Activated CD4-positive, alpha-beta memory T cell treated with anti-CD3 and anti-CD28 coated beads, Interleukin-2, amount 10 ng/mL, durations not matched to agents 7 days and 5 days (primary cell): Measurements from ENCODE around the gene IZUMO1. TPM values are rescaled to one million over a fixed set of nuclear protein-coding genes. Genes with fewer than 3 reads are reported as not detected.
"Not testable (repeated sequence)": the region's sequence is repeated elsewhere in the genome, so short reads cannot be mapped to it uniquely, and the experiment has no call there.

Experiments used
- CTCF ChIA-PET: fragments of 350-600 bp; sonication (Branson Sonifier 250); formaldehyde crosslinking; loops from one replicate; lab custom pipeline; 2021; ENCODE audit warnings: antibody characterized with exemption, inconsistent platforms; lab: Charles Lee
- POLR2A ChIA-PET: fragments of 350-600 bp; sonication (Branson Sonifier 250); formaldehyde crosslinking; loops from one replicate; lab custom pipeline; 2021; ENCODE audit warnings: antibody characterized with exemption; lab: Charles Lee
- DNase-seq: peaks from one replicate; pipeline ENCODE4 v3.0.0-alpha.2; 2020
- H3K27ac Mint-ChIP-seq: one replicate; pipeline ENCODE4 v1.8.0; 2021; ENCODE audit warnings: mild to moderate bottlenecking, mixed read lengths
- H3K27me3 Mint-ChIP-seq: one replicate; pipeline ENCODE4 v1.8.0; 2021; ENCODE audit warnings: mixed read lengths
- H3K36me3 Mint-ChIP-seq: one replicate; pipeline ENCODE4 v1.8.0; 2021; ENCODE audit warnings: low read depth, mixed read lengths
- H3K4me1 Mint-ChIP-seq: one replicate; pipeline ENCODE4 v1.8.0; 2021; ENCODE audit warnings: mixed read lengths
- H3K4me3 Mint-ChIP-seq: one replicate; pipeline ENCODE4 v1.8.0; 2021; ENCODE audit warnings: mild to moderate bottlenecking, mixed read lengths
- H3K9me3 Mint-ChIP-seq: one replicate; pipeline ENCODE4 v1.8.0; 2021; ENCODE audit warnings: mixed read lengths
- total RNA-seq, 2 experiments: library from RNA; stranded (reverse); gene quantifications; one replicate each; pipeline ENCODE4 v1.2.3, GENCODE V29; 2021

IZUMO1 gene
- total RNA-seq, 2 experiments from 2014 or later, result not detected

DNA sequence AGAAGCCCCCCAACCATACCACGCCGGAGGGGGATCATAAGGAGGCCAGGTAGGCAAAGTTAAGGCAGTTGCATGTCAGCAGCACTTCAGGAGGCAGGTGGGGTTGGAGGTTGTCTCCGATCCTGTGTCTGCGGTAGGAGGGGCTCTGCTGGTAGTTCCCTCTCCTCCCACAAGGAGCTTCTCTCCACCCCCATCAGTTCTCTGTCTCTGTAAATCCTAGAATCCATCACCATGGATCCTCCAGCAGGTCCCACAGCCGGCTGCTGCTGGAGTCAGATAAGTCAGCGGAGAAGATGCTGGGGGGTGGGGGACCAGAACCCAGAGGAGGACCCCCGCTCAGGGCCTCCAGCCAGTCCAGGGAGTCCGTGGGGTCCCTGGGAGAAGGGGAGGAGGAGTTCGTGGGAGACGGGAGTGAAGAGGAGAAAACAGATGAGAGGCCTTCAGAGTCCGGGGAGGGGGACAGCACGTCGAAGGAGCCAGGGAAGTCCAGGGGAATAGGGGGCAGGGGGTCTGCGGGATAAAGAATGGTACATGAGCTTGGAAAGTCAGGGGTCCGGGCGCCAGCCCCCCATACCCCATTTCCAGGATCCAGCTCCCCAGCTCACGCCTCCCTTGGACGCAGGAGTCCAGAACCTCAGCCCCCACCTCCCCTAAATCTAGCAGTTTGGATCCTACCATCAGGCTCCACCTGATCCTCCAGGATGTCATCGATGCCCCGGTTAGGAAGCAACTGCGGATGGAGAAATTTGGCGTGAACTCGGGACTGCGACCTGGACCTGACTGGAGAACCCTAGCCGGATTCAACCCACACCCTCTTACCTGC is 33.5 kb downstream of the IZUMO1 start:
- peaks cover 5% of the 10 kb centered on the region for H3K9me3 Mint-ChIP-seq
- no peaks in the 10 kb centered on the region for H3K27me3 Mint-ChIP-seq
- POLR2A ChIA-PET, result interaction anchor here (0.8 to 1.9 kb wide), 5 partner anchors 12 to 280 kb away, joined by 3 to 10 read pairs (median 3); partner anchors contain the start of genes GYS1, PPP1R15A and RUVBL2
- peak overlapping the region; percentile 1 for H3K27ac Mint-ChIP-seq
- peaks cover 18% of the 10 kb centered on the region for H3K4me1 Mint-ChIP-seq
- CTCF ChIA-PET, result interaction anchor here (0.5 to 2.6 kb wide), 4 partner anchors 26 to 207 kb away, joined by 3 to 13 read pairs (median 6); no protein-coding TSS in a partner anchor
- peak overlapping the region; percentile 76 for H3K4me3 Mint-ChIP-seq
- DNase-seq, result no peak
- H3K36me3 Mint-ChIP-seq, result peaks cover 2% of the 10 kb centered on the region

DNA sequence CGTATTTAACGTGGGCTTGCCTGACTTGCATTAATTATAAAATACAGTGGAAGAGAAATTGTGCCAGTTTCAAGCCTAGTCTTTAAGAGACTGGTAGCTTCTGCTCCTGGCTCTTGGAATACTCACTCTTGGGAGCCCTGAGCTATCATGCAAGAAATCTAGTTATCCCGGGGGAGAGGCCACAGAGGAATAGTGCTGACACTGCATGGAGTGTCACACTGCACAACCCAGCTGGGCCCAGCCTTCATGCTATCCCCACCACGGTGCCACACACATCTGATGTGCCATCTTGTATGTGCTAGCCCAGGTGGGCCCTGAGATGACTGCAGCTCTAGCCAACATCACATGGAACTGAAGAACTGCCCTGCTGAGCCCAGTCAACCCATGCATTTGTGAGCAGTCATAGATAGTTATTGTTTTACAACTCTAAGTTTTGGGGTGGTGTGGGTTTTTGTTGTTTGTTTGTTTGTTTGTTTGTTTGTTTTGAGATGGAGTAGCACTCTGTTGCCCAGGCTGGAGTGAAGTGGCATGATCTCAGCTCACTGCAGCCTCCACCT is 35.5 kb downstream of the IZUMO1 start:
- no peak overlapping the region for H3K4me3 Mint-ChIP-seq
- peaks cover 2% of the 10 kb centered on the region for H3K36me3 Mint-ChIP-seq
- no peak overlapping the region for H3K27ac Mint-ChIP-seq
- CTCF ChIA-PET, result no interaction called here
- peaks cover 5% of the 10 kb centered on the region for H3K9me3 Mint-ChIP-seq
- peaks cover 18% of the 10 kb centered on the region for H3K4me1 Mint-ChIP-seq
- no peaks in the 10 kb centered on the region for H3K27me3 Mint-ChIP-seq
- POLR2A ChIA-PET, result no interaction called here
- no peak for DNase-seq

DNA sequence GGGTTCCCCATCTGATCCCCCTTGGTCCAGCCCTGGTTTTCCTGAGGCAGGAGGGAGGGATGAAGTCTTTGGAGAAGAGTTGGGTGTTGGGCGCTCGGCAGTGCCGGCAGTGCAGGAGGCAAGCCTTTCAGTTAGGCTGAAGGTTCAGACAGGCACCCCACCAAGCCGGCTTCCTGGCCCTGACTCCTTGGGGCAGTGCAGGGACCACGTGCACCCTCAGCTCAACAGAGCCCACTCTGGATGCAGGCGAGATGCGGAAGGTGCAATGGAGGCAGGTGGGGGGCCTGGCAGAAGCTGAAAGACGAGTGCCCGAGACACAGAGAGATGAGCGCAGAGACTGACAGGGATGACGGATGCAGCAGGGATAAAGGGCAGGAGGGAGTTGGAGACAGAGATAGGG is 38.2 kb downstream of the IZUMO1 start:
- Mint-ChIP-seq H3K27me3 (no peaks in the 10 kb centered on the region), H3K27ac (no peak overlapping the region), H3K4me1 (peaks cover 8% of the 10 kb centered on the region), H3K36me3 (peaks cover 2% of the 10 kb centered on the region), H3K9me3 (peaks cover 5% of the 10 kb centered on the region), H3K4me3 (no peak overlapping the region)
- ChIA-PET CTCF (no interaction called here), POLR2A (no interaction called here)
- no peak for DNase-seq

DNA sequence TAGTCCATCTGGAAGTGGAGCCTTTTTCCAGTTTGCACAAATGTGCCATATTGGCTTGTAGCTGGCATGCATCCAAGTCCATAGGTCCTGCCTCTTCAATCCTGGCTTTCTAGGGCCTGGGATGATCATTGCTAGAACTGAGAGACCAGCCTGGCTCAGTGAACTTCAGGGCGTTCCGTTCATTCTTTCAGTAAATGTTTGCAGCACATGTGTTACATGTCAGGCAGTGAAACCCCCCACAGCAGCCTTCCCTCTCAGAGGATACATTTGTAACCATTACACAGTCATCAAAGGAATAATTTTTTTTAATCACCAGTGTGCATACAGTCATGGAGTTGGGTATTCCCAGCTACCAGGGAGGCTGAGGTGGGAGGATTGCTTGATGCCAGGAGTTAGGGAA is 41.3 kb downstream of the IZUMO1 start:
- no peak for DNase-seq
- Mint-ChIP-seq H3K9me3 (no peaks in the 10 kb centered on the region), H3K27me3 (no peaks in the 10 kb centered on the region), H3K36me3 (peaks cover 2% of the 10 kb centered on the region), H3K27ac (no peak overlapping the region), H3K4me3 (no peak overlapping the region), H3K4me1 (no peaks in the 10 kb centered on the region)
- ChIA-PET POLR2A (interaction anchor here (1.0 kb wide), 1 partner anchor 89 kb away, joined by 3 read pairs; no protein-coding TSS in a partner anchor), CTCF (no interaction called here)

DNA sequence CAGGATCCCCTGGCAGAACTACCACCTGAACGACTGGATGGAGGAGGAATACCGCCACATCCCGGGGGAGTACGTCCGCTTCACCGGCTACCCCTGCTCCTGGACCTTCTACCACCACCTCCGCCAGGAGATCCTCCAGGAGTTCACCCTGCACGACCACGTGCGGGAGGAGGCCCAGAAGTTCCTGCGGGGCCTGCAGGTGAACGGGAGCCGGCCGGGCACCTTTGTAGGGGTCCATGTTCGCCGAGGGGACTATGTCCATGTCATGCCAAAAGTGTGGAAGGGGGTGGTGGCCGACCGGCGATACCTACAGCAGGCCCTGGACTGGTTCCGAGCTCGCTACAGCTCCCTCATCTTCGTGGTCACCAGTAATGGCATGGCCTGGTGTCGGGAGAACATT is 43.4 kb downstream of the IZUMO1 start:
- no peak overlapping the region for H3K4me3 Mint-ChIP-seq
- H3K9me3 Mint-ChIP-seq, result no peaks in the 10 kb centered on the region
- H3K27ac Mint-ChIP-seq, result no peak overlapping the region
- DNase-seq, result no peak
- peaks cover 2% of the 10 kb centered on the region for H3K36me3 Mint-ChIP-seq
- no peaks in the 10 kb centered on the region for H3K4me1 Mint-ChIP-seq
- no peaks in the 10 kb centered on the region for H3K27me3 Mint-ChIP-seq
- POLR2A ChIA-PET, result no interaction called here
- CTCF ChIA-PET, result no interaction called here

DNA sequence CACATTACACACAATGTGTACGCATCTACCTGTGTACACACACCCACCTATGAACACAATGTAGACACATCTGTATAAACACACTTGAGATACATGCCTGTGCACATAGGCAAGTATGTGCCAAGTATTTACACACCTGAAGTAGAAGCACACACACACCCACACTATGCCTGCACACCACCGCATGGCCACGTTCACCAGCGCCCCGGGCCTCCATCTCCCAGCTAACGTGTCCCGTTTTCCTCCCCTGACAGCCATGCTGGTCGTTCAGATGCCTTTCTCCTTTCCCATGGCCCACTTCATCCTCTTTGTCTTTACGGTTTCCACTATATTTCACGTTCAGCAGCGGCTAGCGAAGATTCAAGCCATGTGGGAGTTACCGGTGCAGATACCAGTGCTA is 44.0 kb downstream of the IZUMO1 start:
- Mint-ChIP-seq H3K27me3 (no peaks in the 10 kb centered on the region), H3K36me3 (peaks cover 2% of the 10 kb centered on the region), H3K4me3 (no peak overlapping the region), H3K4me1 (no peaks in the 10 kb centered on the region), H3K27ac (no peak overlapping the region), H3K9me3 (no peaks in the 10 kb centered on the region)
- POLR2A ChIA-PET, result no interaction called here
- no peak for DNase-seq
- CTCF ChIA-PET, result no interaction called here

DNA sequence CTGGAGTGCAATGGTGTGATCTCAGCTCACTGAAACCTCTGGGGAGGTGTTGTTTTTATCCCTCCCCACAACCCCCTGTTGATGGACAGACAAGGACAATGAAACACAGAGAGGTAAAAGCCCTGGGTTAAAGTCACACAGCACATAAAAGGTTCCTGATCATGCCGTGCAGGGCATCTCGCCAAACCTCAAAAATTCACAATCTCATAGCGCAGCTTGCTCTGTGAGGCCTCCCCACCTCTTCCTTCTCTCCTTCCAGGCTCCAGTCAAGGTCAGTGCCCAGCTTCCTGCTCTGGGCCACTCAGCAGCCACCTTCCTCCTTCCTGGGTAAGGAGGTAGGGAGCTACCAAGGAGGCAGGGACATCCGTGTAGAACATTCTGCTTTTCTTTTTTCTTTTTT is 48.7 kb downstream of the IZUMO1 start:
- H3K4me3 Mint-ChIP-seq, result no peak overlapping the region
- H3K4me1 Mint-ChIP-seq, result peaks cover 6% of the 10 kb centered on the region
- no peaks in the 10 kb centered on the region for H3K9me3 Mint-ChIP-seq
- ChIA-PET CTCF (interaction anchor here (0.7 kb wide), 1 partner anchor 9 kb away, joined by 3 read pairs; no protein-coding TSS in a partner anchor), POLR2A (no interaction called here)
- H3K36me3 Mint-ChIP-seq, result peaks cover 2% of the 10 kb centered on the region
- H3K27ac Mint-ChIP-seq, result no peak overlapping the region
- no peak for DNase-seq
- peaks cover 13% of the 10 kb centered on the region for H3K27me3 Mint-ChIP-seq

DNA sequence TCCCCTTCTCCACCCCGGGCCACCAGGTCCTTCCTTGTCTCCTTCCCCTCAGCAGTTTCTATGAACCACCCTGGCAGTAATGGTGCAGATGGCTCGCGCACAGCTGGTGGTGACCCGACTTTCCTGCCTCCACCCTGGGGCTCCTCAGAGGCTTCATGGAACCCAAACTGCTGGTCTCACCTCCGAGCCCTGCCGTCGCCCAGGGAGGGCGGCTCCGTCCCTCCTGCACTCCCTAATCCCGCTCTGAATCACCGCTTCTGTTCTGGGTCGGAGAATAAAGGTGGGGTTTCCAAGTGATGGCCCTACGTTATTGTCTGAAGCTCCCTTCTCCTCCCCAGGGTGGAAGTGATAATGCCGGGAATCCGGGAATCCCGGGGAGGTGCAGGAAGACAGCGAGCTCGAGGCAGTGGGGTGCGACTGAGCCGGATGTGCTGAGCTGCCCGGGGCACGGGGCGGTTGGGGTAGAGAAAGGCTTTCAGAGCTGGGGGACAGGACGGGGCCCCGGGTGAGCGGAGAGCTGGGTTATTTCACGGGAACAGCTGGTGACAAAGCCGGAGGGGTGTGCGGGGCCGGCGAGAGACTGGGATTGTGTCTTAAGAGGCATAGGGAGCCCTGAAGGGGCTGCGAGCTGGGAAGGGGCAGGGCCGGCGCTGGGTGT is 50.2 kb downstream of the IZUMO1 start:
- Mint-ChIP-seq H3K4me3 (no peak overlapping the region), H3K4me1 (peaks cover 6% of the 10 kb centered on the region), H3K36me3 (no peaks in the 10 kb centered on the region), H3K9me3 (no peaks in the 10 kb centered on the region), H3K27ac (no peak overlapping the region), H3K27me3 (peaks cover 13% of the 10 kb centered on the region)
- no peak for DNase-seq
- ChIA-PET POLR2A (interaction anchor here (0.8 to 1.1 kb wide), 3 partner anchors 9 to 21 kb away, joined by 3 read pairs; no protein-coding TSS in a partner anchor), CTCF (interaction anchor here (1.7 kb wide), 1 partner anchor 22 kb away, joined by 5 read pairs; no protein-coding TSS in a partner anchor)

DNA sequence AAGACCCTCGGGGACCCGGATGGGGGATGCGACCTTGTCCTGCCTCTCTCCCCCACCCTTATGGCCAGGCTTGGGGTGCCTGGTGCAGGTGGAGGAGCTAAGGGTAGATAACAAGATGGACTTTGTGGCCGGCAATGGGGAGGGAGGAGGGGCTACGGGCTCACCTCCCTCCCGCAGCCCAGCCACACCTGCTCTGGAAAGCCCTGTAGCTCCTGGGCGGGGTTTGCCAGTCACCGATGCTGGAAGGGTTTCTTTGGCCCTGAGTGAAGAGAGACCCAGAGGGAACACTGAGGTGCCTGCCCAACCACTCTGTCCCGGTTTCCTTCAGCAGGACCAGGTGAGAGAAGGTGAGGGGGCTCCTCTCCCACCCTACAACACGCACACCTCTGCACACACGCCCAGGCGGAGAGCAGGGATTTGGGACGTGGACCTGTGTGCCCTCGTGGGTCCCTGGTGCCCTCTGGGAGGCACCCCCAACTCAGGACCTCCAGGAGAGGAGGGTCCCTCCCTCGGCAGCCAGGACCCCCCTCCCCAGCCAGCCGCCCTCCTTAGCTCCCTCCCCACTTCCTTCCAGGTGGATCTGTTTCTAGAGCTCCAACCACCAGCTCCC is 50.9 kb downstream of the IZUMO1 start, which contains the start of gene FUT2:
FUT2 (plus strand) TSS at position 229 of the 610 bp plus-strand sequence. CDS start 6,986 bp downstream, outside the sequence.
- peaks cover 6% of the 10 kb centered on the region for H3K4me1 Mint-ChIP-seq
- ChIA-PET POLR2A (interaction anchor here (1.1 kb wide), 2 partner anchors 14 to 20 kb away, joined by 3 read pairs; no protein-coding TSS in a partner anchor), CTCF (interaction anchor here (1.7 kb wide), 1 partner anchor 21 kb away, joined by 5 read pairs; no protein-coding TSS in a partner anchor)
- no peak for DNase-seq
- no peak within 1 kb of the TSS for H3K4me3 Mint-ChIP-seq
- H3K27me3 Mint-ChIP-seq, result peaks cover 13% of the 10 kb centered on the region
- H3K36me3 Mint-ChIP-seq, result no peaks in the 10 kb centered on the region
- no peak within 1 kb of the TSS for H3K27ac Mint-ChIP-seq
- H3K9me3 Mint-ChIP-seq, result no peaks in the 10 kb centered on the region

DNA sequence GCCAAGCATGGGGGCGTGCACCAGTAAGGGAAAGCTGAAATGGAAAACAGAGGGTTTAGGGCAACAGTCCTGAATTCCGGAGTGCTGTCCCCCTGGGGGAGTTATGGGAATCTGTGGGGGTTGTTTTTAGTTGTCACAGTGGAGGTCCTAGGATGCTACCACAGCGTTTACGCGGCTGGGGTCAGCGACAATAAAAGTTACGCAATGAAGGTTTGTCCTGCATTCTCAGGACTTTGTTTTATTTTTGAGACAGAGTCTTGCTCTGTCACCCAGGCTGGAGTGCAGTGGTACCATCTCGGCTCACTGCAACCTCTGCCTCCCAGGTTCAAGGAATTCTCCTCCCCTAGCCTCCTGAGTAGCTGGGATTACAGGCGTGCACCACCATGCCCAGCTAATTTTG is 53.1 kb downstream of the IZUMO1 start:
- H3K4me3 Mint-ChIP-seq, H3K36me3 Mint-ChIP-seq, DNase-seq, H3K4me1 Mint-ChIP-seq, POLR2A ChIA-PET, CTCF ChIA-PET, H3K27ac Mint-ChIP-seq, H3K9me3 Mint-ChIP-seq: not testable (repeated sequence)
- H3K27me3 Mint-ChIP-seq, result peaks cover 13% of the 10 kb centered on the region
